Stimulated activated CD8-positive, alpha-beta memory T cell treated with anti-CD3 and anti-CD28 coated beads, Interleukin-2, amount 100 ng/mL, for 48 hours (primary cell): ENCODE data around the gene BDH2.

ENCODE experiments used
- DNase-seq, 2 donors: peaks; one replicate each; pipeline ENCODE4 v3.0.0-alpha.2; 2020; ENCODE audit warnings: low read depth in 2 of 2

BDH2 gene

GRCh38 chr4:103099691-103100392, at the start of gene BDH2:
TSS of gene BDH2 (minus strand) at chr4:103099834. CDS start at chr4:103096254, 3,580 bp downstream.
- DNase-seq, result no peak

GRCh38 chr4:103144926-103145325, 45.3 kb upstream of the BDH2 start:
- DNase-seq, result no peak

GRCh38 chr4:103137446-103137827, 37.8 kb upstream of the BDH2 start:
- DNase-seq, result no peak

- no peak for DNase-seq
Observed at GRCh38 chr4:103136671-103137445, 37.2 kb upstream of the BDH2 start.

- DNase-seq, result no peak
Observed at GRCh38 chr4:103129174-103129573, 29.5 kb upstream of the BDH2 start.

- no peak for DNase-seq
Observed at GRCh38 chr4:103126126-103126525, 26.5 kb upstream of the BDH2 start.

- no peak for DNase-seq
Observed at GRCh38 chr4:103123114-103123513, 23.5 kb upstream of the BDH2 start.

GRCh38 chr4:103118166-103118565, 18.5 kb upstream of the BDH2 start:
- DNase-seq, result no peak

- no peak for DNase-seq
Observed at GRCh38 chr4:103111598-103111997, 12.0 kb upstream of the BDH2 start.

GRCh38 chr4:103108542-103108941, 8.9 kb upstream of the BDH2 start:
- DNase-seq, result no peak

- no peak for DNase-seq
Observed at GRCh38 chr4:103105558-103106356, 6.1 kb upstream of the BDH2 start.

GRCh38 chr4:103104886-103105285, 5.3 kb upstream of the BDH2 start:
- DNase-seq, result no peak

GRCh38 chr4:103100691-103101090, 1.1 kb upstream of the BDH2 start:
- no peak for DNase-seq

GRCh38 chr4:103098756-103099440, 736 bp downstream of the BDH2 start:
- DNase-seq, result no peak

GRCh38 chr4:103098341-103098740, 1.3 kb downstream of the BDH2 start:
- DNase-seq, result no peak

- DNase-seq, result no peak
Observed at GRCh38 chr4:103097112-103097511, 2.5 kb downstream of the BDH2 start.

- no peak for DNase-seq
Observed at GRCh38 chr4:103095080-103095479, 4.6 kb downstream of the BDH2 start.

- DNase-seq, result no peak
Observed at GRCh38 chr4:103092245-103092644, 7.4 kb downstream of the BDH2 start.

- no peak for DNase-seq
Observed at GRCh38 chr4:103091601-103092223, 7.9 kb downstream of the BDH2 start.

GRCh38 chr4:103089481-103089880, 10.2 kb downstream of the BDH2 start:
- DNase-seq, result no peak

- DNase-seq, result no peak
Observed at GRCh38 chr4:103086551-103086950, 13.1 kb downstream of the BDH2 start.
